HepG2 (cell line): ENCODE results near the gene GRK6. TPM values are rescaled to one million over a fixed set of nuclear protein-coding genes. Genes with fewer than 3 reads are reported as not detected.
A peak's percentile ranks its signal among the peaks of the same experiment; 100 is the strongest.

Source experiments
- ARNT2 ChIP-seq: sonication (generic); formaldehyde crosslinking; IDR thresholded peaks from 2 replicates; pipeline ENCODE4 v1.8.0; 2022; ENCODE audit warnings: mild to moderate bottlenecking, low read depth, missing genetic modification reagents, moderate library complexity
- FOXK2 ChIP-seq: fragments of 450-650 bp; IDR thresholded peaks from 2 replicates; pipeline ENCODE4 v1.6.1; 2016
- GFI1 ChIP-seq: sonication (generic); formaldehyde crosslinking; IDR thresholded peaks from 2 replicates; pipeline ENCODE4 v1.5.0; 2020; ENCODE audit warnings: missing genetic modification reagents, mild to moderate bottlenecking, borderline replicate concordance
- HNRNPUL1 ChIP-seq: fragments of 200-400 bp; formaldehyde crosslinking; IDR thresholded peaks from 2 replicates; pipeline ENCODE4 v1.6.1; 2017; ENCODE audit warnings: low read depth, mild to moderate bottlenecking, low read length, moderate library complexity
- LCORL ChIP-seq, 2 experiments: fragments of 450-650 bp in 1 of 2; sonication (generic) in 1 of 2; formaldehyde crosslinking in 1 of 2; IDR thresholded peaks; 2 replicates each; pipeline versions ENCODE4 v1.5.0 to v1.6.1; 2017 to 2020; ENCODE audit warnings: antibody characterized with exemption in 1 of 2, missing genetic modification reagents in 1 of 2
- MLLT10 ChIP-seq: sonication (generic); formaldehyde crosslinking; IDR thresholded peaks from 2 replicates; pipeline ENCODE4 v1.4.0; 2020; ENCODE audit warnings: missing genetic modification reagents
- NAIF1 ChIP-seq: sonication (generic); formaldehyde crosslinking; IDR thresholded peaks from 2 replicates; pipeline ENCODE4 v1.5.0; 2020; ENCODE audit warnings: mild to moderate bottlenecking, missing genetic modification reagents, borderline replicate concordance
- NCOA5 ChIP-seq: sonication (generic); formaldehyde crosslinking; IDR thresholded peaks from 2 replicates; pipeline ENCODE4 v1.4.0; 2020; ENCODE audit warnings: missing genetic modification reagents
- POLR2G ChIP-seq: fragments of 200-400 bp; formaldehyde crosslinking; IDR thresholded peaks from 2 replicates; pipeline ENCODE4 v1.6.1; 2018; ENCODE audit warnings: mild to moderate bottlenecking, low read depth, low read length, moderate library complexity
- RAD51 ChIP-seq: fragments of 450-650 bp; IDR thresholded peaks from 2 replicates; pipeline ENCODE4 v1.6.1; 2016; ENCODE audit warnings: borderline replicate concordance
- RARA ChIP-seq: IDR thresholded peaks from 2 replicates; pipeline ENCODE4 v1.6.1; 2016; ENCODE audit warnings: missing genetic modification reagents, missing compliant biosample characterization
- RFXANK ChIP-seq: IDR thresholded peaks from 2 replicates; pipeline ENCODE4 v1.6.1; 2016
- SIN3B ChIP-seq: fragments of 150-350 bp; IDR thresholded peaks from 2 replicates; pipeline ENCODE4 v1.6.1; 2014; ENCODE audit warnings: low read length
- SIX1 ChIP-seq: sonication (generic); formaldehyde crosslinking; IDR thresholded peaks from 2 replicates; pipeline ENCODE4 v1.4.0; 2020; ENCODE audit warnings: missing genetic modification reagents, borderline replicate concordance
- SIX4 ChIP-seq: sonication (generic); formaldehyde crosslinking; IDR thresholded peaks from 2 replicates; pipeline ENCODE4 v1.4.0; 2020; ENCODE audit warnings: missing genetic modification reagents
- SRSF9 ChIP-seq: fragments of 200-400 bp; formaldehyde crosslinking; IDR thresholded peaks from 2 replicates; pipeline ENCODE4 v1.6.1; 2018; ENCODE audit warnings: borderline replicate concordance, mild to moderate bottlenecking, low read depth, low read length; ENCODE audit not compliant: insufficient read depth, poor library complexity, severe bottlenecking
- TBP ChIP-seq: sonication (generic); formaldehyde crosslinking; IDR thresholded peaks from 2 replicates; pipeline ENCODE4 v1.5.0; 2020; ENCODE audit warnings: missing genetic modification reagents
- TBX3 ChIP-seq: fragments of 450-650 bp; IDR thresholded peaks from 2 replicates; pipeline ENCODE4 v1.6.1; 2017; ENCODE audit warnings: antibody characterized with exemption, mild to moderate bottlenecking, inconsistent platforms, borderline replicate concordance
- ZMAT3 ChIP-seq: sonication (generic); formaldehyde crosslinking; conservative IDR thresholded peaks from 2 replicates; pipeline ENCODE4 v1.7.0; 2021; ENCODE audit warnings: missing genetic modification reagents
- ZNF136 ChIP-seq: sonication (generic); formaldehyde crosslinking; IDR thresholded peaks from 2 replicates; pipeline ENCODE4 v1.8.1; 2022; ENCODE audit warnings: low read depth, mild to moderate bottlenecking, moderate library complexity, missing genetic modification reagents
- ZNF224 ChIP-seq: sonication (generic); formaldehyde crosslinking; IDR thresholded peaks from 2 replicates; pipeline ENCODE4 v1.5.0; 2020; ENCODE audit warnings: mild to moderate bottlenecking, missing genetic modification reagents
- polyA plus RNA-seq, 8 experiments: library from polyadenylated mRNA; depleted of rRNA in 3 of 8; stranded (reverse) in 7 of 8; unstranded in 1 of 8; fragments of >200 nt; fragmentation: Illumina TruSeq in 4 of 8; extraction: Trizol in 4 of 8; gene quantifications; 2 replicates each; pipeline versions ENCODE4 v1.2.1 to v1.2.3, GENCODE V29; 2011 to 2016; ENCODE audit warnings: low read depth in 4 of 8, missing spikeins in 1 of 8, mixed read lengths in 1 of 8; ENCODE audit not compliant: insufficient read depth in 1 of 8
- total RNA-seq, 5 experiments: library from RNA; depleted of rRNA; stranded (reverse); fragments of >200 nt; fragmentation: Illumina TruSeq; extraction: Trizol; gene quantifications; 2 replicates each; pipeline ENCODE4 v1.2.3, GENCODE V29; 2016; ENCODE audit warnings: low read depth in 1 of 5
- TF ChIP-seq, protein P1 (sequence below): sonication (generic); formaldehyde crosslinking; IDR thresholded peaks from 2 replicates; pipeline ENCODE4 v1.5.0; 2020; ENCODE audit warnings: mild to moderate bottlenecking, missing genetic modification reagents
- TF ChIP-seq, protein P2 (sequence below): IDR thresholded peaks from 2 replicates; pipeline ENCODE4 v1.6.1; 2012; ENCODE audit warnings: inconsistent platforms
- TF ChIP-seq, protein P3 (sequence below): sonication (generic); formaldehyde crosslinking; IDR thresholded peaks from 2 replicates; pipeline ENCODE4 v1.8.1; 2022; ENCODE audit warnings: low read depth, mild to moderate bottlenecking, missing genetic modification reagents

GRK6 gene
- total and polyA plus RNA-seq, 2 of the 13 experiments (the other 11 are each of a cell fraction or from before 2014, with no cell fraction given): 13.2 to 19.9 TPM

DNA sequence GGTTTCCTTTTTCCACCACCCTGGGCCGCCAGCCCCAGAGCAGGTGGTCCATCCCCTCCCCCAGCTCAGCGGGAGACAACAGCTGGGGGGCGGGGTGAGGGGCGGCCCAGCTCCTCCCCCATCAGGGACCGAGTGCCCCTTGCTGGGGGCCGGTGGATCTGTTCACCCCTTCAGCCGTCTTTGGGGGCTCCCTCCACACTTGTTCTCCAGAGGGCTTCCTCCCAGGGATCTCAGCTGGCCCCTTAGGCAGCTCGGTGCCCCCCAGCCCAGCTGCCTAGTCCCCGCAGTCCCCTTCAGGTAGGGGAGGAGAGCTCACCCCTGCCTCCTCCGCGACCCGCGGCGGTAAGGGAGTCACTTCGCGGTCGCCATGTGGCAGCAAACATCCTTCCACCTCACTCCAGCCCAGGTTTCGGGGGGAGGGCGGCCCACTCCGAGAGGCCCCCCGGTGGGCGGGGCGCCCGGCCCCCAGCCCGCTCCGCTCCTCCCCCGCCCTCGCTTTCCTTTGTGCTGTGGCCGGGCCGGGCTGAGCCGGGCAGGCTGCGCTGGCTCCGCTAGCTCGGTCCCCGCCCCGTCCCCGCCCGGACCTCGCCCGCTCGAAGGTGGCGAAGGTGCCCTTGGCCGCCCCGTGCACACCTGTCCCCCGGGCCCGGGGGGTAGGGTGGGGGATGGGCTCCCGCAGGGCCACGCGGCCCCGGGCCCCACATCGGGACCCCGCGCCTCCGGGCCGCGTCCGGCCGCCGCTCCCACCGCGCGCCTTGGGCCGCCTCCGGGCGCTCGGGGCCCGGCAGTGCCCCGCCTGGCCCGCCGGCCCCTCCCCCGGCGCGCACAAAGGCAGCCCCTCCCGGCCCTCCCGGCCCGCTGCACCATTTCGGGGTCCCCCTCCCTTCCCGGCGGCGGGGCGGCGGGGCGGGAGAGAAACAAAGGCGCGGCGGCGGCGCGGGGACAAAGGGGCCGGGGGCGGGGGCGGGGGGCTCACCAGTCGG, 46.3 kb downstream of the GRK6 start (continued):
- TF ChIP-seq FOXK2 (no peak), SIX4 (no peak), RAD51 (no peak), ZNF136 (CRISPR knock-in tag) (no peak), SIN3B (no peak), RFXANK (CRISPR knock-in tag) (no peak), HNRNPUL1 (no peak), MLLT10 (CRISPR knock-in tag) (no peak), ZMAT3 (no peak), ARNT2 (CRISPR knock-in tag) (0 out of 2 replicates have a peak, but pooled peaks have one; percentile 46), TBP (no peak), LCORL (IDR thresholded peaks at IDR 0.05) (no peak), LCORL (CRISPR knock-in tag; IDR thresholded peaks at IDR 0.05) (0 out of 2 replicates have a peak, but pooled peaks have one; percentile 23), NAIF1 (CRISPR knock-in tag) (no peak), TBX3 (no peak), SIX1 (no peak), NCOA5 (CRISPR knock-in tag) (no peak), GFI1 (CRISPR knock-in tag) (no peak), POLR2G (peak; percentile 26; the same call in 1 of the 2 replicates), RARA (no peak), ZNF224 (no peak), SRSF9 (no peak)
- TF ChIP-seq, protein P1, sequence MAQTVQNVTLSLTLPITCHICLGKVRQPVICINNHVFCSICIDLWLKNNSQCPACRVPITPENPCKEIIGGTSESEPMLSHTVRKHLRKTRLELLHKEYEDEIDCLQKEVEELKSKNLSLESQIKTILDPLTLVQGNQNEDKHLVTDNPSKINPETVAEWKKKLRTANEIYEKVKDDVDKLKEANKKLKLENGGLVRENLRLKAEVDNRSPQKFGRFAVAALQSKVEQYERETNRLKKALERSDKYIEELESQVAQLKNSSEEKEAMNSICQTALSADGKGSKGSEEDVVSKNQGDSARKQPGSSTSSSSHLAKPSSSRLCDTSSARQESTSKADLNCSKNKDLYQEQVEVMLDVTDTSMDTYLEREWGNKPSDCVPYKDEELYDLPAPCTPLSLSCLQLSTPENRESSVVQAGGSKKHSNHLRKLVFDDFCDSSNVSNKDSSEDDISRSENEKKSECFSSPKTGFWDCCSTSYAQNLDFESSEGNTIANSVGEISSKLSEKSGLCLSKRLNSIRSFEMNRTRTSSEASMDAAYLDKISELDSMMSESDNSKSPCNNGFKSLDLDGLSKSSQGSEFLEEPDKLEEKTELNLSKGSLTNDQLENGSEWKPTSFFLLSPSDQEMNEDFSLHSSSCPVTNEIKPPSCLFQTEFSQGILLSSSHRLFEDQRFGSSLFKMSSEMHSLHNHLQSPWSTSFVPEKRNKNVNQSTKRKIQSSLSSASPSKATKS: no peak
- TF ChIP-seq, protein P2, sequence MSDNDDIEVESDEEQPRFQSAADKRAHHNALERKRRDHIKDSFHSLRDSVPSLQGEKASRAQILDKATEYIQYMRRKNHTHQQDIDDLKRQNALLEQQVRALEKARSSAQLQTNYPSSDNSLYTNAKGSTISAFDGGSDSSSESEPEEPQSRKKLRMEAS: peak; percentile 67
- TF ChIP-seq, protein P3, sequence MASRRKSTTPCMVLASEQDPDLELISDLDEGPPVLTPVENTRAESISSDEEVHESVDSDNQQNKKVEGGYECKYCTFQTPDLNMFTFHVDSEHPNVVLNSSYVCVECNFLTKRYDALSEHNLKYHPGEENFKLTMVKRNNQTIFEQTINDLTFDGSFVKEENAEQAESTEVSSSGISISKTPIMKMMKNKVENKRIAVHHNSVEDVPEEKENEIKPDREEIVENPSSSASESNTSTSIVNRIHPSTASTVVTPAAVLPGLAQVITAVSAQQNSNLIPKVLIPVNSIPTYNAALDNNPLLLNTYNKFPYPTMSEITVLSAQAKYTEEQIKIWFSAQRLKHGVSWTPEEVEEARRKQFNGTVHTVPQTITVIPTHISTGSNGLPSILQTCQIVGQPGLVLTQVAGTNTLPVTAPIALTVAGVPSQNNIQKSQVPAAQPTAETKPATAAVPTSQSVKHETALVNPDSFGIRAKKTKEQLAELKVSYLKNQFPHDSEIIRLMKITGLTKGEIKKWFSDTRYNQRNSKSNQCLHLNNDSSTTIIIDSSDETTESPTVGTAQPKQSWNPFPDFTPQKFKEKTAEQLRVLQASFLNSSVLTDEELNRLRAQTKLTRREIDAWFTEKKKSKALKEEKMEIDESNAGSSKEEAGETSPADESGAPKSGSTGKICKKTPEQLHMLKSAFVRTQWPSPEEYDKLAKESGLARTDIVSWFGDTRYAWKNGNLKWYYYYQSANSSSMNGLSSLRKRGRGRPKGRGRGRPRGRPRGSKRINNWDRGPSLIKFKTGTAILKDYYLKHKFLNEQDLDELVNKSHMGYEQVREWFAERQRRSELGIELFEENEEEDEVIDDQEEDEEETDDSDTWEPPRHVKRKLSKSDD (CRISPR knock-in tag): no peak
